ENCODE measurements around the gene GKN2. TPM values are rescaled to one million over a fixed set of nuclear protein-coding genes. Genes with fewer than 3 reads are reported as not detected.

Gene GKN2
- polyA plus RNA-seq, 1 of the 3 experiments (the other 2 are of a cell fraction), result not detected

GRCh38 chr2:68992933-68993332 lies 40.2 kb upstream of the GKN2 start (continued):
- TF ChIP-seq CTCF (IDR thresholded peaks at IDR 0.05) (no peak), EP300 (IDR thresholded peaks at IDR 0.05; ENCODE audit: borderline replicate concordance in 1 of 2, low read depth in 1 of 2, low read length in 1 of 2) (no peak)

GRCh38 chr2:68992341-68992740 lies 39.6 kb upstream of the GKN2 start:
- H3F3A ChIP-seq (replicated peaks; ENCODE audit: insufficient read depth), result no peaks in the 10 kb centered on the region
- 67% methylated on average over 5 of the region's 5 CpGs for WGBS (ENCODE audit: low lambda C conversion rate)
- no peak overlapping the region for H2AFZ ChIP-seq (ENCODE audit: low read depth)
- no peak overlapping the region for H3K4me2 ChIP-seq
- TF ChIP-seq NRF1 (IDR thresholded peaks at IDR 0.05; ENCODE audit: low read depth, low read length), result no peak
- TF ChIP-seq USF2 (IDR thresholded peaks at IDR 0.05; ENCODE audit: borderline replicate concordance, low read depth, low read length), result no peak
- TF ChIP-seq IRF3 (IDR thresholded peaks at IDR 0.05; ENCODE audit: low read depth, low read length), result no peak
- TF ChIP-seq POLR2AphosphoS5 (IDR thresholded peaks at IDR 0.05; ENCODE audit: low read depth, low read length), result no peak
- no peak for TF ChIP-seq SMC3 (IDR thresholded peaks at IDR 0.05; ENCODE audit: low read depth, low read length)
- TF ChIP-seq FOSL2 (IDR thresholded peaks at IDR 0.05; ENCODE audit: borderline replicate concordance, low read depth), result no peak
- no peak for TF ChIP-seq ELF1 (IDR thresholded peaks at IDR 0.05)
- TF ChIP-seq EP300 (IDR thresholded peaks at IDR 0.05; ENCODE audit: borderline replicate concordance in 1 of 2, low read depth in 1 of 2, low read length in 1 of 2), result no peak
- TF ChIP-seq GATA2 (CRISPR knock-in tag; IDR thresholded peaks at IDR 0.05), result no peak
- TF ChIP-seq PBX3 (IDR thresholded peaks at IDR 0.05), result no peak
- no peak for TF ChIP-seq ZBTB33 (IDR thresholded peaks at IDR 0.05; ENCODE audit: borderline replicate concordance, low read depth)
- TF ChIP-seq EZH2phosphoT487 (IDR thresholded peaks at IDR 0.05; ENCODE audit: borderline replicate concordance, low read depth), result no peak
- TF ChIP-seq RFX5 (IDR thresholded peaks at IDR 0.05; ENCODE audit: low read length), result no peak
- no peak for TF ChIP-seq CTCF (IDR thresholded peaks at IDR 0.05)
- TF ChIP-seq USF1 (IDR thresholded peaks at IDR 0.05; ENCODE audit: borderline replicate concordance, low read depth), result no peak
- H3K9me3 ChIP-seq, result no peaks in the 10 kb centered on the region
- H3K9me2 ChIP-seq, result no peaks in the 10 kb centered on the region
- ChIA-PET POLR2A (no interaction called here), CTCF (interaction anchor here (1.4 to 2.6 kb wide), 3 partner anchors 14 to 314 kb away, joined by 3 to 11 read pairs (median 4); no protein-coding TSS in a partner anchor)
- no peak overlapping the region for H3K9ac ChIP-seq
- H3K36me3 ChIP-seq (replicated peaks in 1 of 2; ENCODE audit: control insufficient read depth in 1 of 2, insufficient read depth in 2 of 2, low read length in 1 of 2), result no peaks in the 10 kb centered on the region
- no peaks in the 10 kb centered on the region for H3K27me3 ChIP-seq (ENCODE audit: insufficient read depth)
- no peak for DNase-seq
- H3K4me1 ChIP-seq (ENCODE audit: control insufficient read depth in 1 of 2, insufficient read depth in 2 of 2, low read depth in 1 of 2, low read length in 1 of 2), result no peaks in the 10 kb centered on the region
- H3K79me2 ChIP-seq (ENCODE audit: insufficient read depth), result no peaks in the 10 kb centered on the region
- no peak overlapping the region for H3K27ac ChIP-seq (ENCODE audit: low read depth in 2 of 2, low read length in 1 of 2)
- H4K20me1 ChIP-seq (ENCODE audit: insufficient read depth), result no peaks in the 10 kb centered on the region
- H3K4me3 ChIP-seq (ENCODE audit: low read depth in 2 of 2, low read length in 1 of 2), result no peak overlapping the region
